Midbrain (tissue), 1 donor: Measurements from ENCODE around the gene PGS1.
A peak's percentile ranks its signal among the peaks of the same experiment; 100 is the strongest.
"Not testable (repeated sequence)": the region's sequence is repeated elsewhere in the genome, so short reads cannot be mapped to it uniquely, and the experiment has no call there.

Experiments
- DNase-seq: peaks from one replicate; lab custom pipeline; 2025; lab: John Stamatoyannopoulos, UW

Gene PGS1

GRCh38 chr17:78378225-78379130, at the start of gene PGS1:
TSS of gene PGS1 (plus strand) at chr17:78378649. CDS start at chr17:78378666, 17 bp downstream.
- DNase-seq, result peak; percentile 83

GRCh38 chr17:78329263-78330059, 49.0 kb upstream of the PGS1 start:
- no peak for DNase-seq

GRCh38 chr17:78330570-78331224, 47.8 kb upstream of the PGS1 start:
- DNase-seq, result no peak

- not testable (repeated sequence) for DNase-seq
Observed at GRCh38 chr17:78331355-78331754, 47.1 kb upstream of the PGS1 start.

- no peak for DNase-seq
Observed at GRCh38 chr17:78332991-78333390, 45.5 kb upstream of the PGS1 start.

- DNase-seq, result no peak
Observed at GRCh38 chr17:78335209-78335608, 43.2 kb upstream of the PGS1 start.

- no peak for DNase-seq
Observed at GRCh38 chr17:78337244-78338109, 41.0 kb upstream of the PGS1 start.

- no peak for DNase-seq
Observed at GRCh38 chr17:78338486-78339259, 39.8 kb upstream of the PGS1 start.

GRCh38 chr17:78340183-78340955, 38.1 kb upstream of the PGS1 start:
- DNase-seq, result no peak

- peak; percentile 83 for DNase-seq
Observed at GRCh38 chr17:78341559-78342448, 36.6 kb upstream of the PGS1 start.

GRCh38 chr17:78342449-78343186, 35.8 kb upstream of the PGS1 start:
- no peak for DNase-seq

- DNase-seq, result no peak
Observed at GRCh38 chr17:78343187-78343542, 35.3 kb upstream of the PGS1 start.

- DNase-seq, result no peak
Observed at GRCh38 chr17:78343543-78344201, 34.8 kb upstream of the PGS1 start.

GRCh38 chr17:78344666-78345065, 33.8 kb upstream of the PGS1 start:
- DNase-seq, result no peak

GRCh38 chr17:78345172-78345571, 33.3 kb upstream of the PGS1 start:
- no peak for DNase-seq

- no peak for DNase-seq
Observed at GRCh38 chr17:78345791-78346494, 32.5 kb upstream of the PGS1 start.
